Prostate gland (tissue), 2 donors: ENCODE measurements around the gene JAKMIP1. TPM values are rescaled to one million over a fixed set of nuclear protein-coding genes. Genes with fewer than 3 reads are reported as not detected.

Source experiments
- DNase-seq: peaks from one replicate; pipeline ENCODE4 v3.0.0-alpha.2; 2019; ENCODE audit warnings: low spot score
- H3K27ac ChIP-seq, 2 donors: fragments of 200-600 bp; sonication (generic); 2 replicates each; pipeline ENCODE4 v1.5.1; 2017 to 2019
- H3K27me3 ChIP-seq: fragments of 200-600 bp; sonication (generic); replicated peaks from 2 replicates; pipeline ENCODE4 v1.5.1; 2019; ENCODE audit not compliant: insufficient read depth
- H3K36me3 ChIP-seq, 2 donors: fragments of 200-600 bp; sonication (generic); 1 replicate in 1 of 2; 2 replicates in 1 of 2; pipeline versions ENCODE4 v1.5.1 to v1.8.1; 2017 to 2019
- H3K4me1 ChIP-seq: fragments of 200-600 bp; sonication (generic); replicated peaks from 2 replicates; pipeline ENCODE4 v1.5.1; 2019
- H3K4me3 ChIP-seq, 2 donors: fragments of 200-600 bp; sonication (generic); 2 replicates each; pipeline ENCODE4 v1.5.1; 2017 to 2019
- H3K9me3 ChIP-seq: fragments of 200-600 bp; sonication (generic); 2 replicates; pipeline ENCODE4 v1.5.1; 2017
- CTCF ChIP-seq, 4 experiments: fragments of 200-600 bp in 2 of 4; fragments of 450-650 bp in 2 of 4; sonication (generic) in 2 of 4; IDR thresholded peaks; 1 replicate in 3 of 4; 2 replicates in 1 of 4; pipeline ENCODE4 v1.5.1; 2016 to 2019; ENCODE audit warnings: antibody characterized with exemption in 4 of 4, mild to moderate bottlenecking in 2 of 4, moderate library complexity in 2 of 4
- POLR2A ChIP-seq: fragments of 450-650 bp; IDR thresholded peaks from one replicate; pipeline ENCODE4 v1.6.1; 2016; ENCODE audit warnings: antibody characterized with exemption, mild to moderate bottlenecking
- POLR2AphosphoS5 ChIP-seq: sonication (generic); formaldehyde crosslinking; IDR thresholded peaks from one replicate; pipeline ENCODE4 v1.6.1; 2017; ENCODE audit warnings: antibody characterized with exemption
- WGBS: methylation state at CpG from one replicate; pipeline ENCODE4 v1.1.5; 2018; 5-methylcytosine and 5-hydroxymethylcytosine counted together
- intact Hi-C: fragments of 100-400 bp; cut with DNase I; formaldehyde crosslinking; loops from one replicate; pipeline ENCODE4 v1.14.2; 2022
- total RNA-seq, 2 donors: library from RNA; depleted of rRNA; stranded (reverse); fragments of >200 nt; gene quantifications; one replicate each; pipeline ENCODE4 v1.1.0, GENCODE V29; 2016

The JAKMIP1 gene
- total RNA-seq, 2 donors from 2014 or later = 22.4 to 29.1 TPM

DNA sequence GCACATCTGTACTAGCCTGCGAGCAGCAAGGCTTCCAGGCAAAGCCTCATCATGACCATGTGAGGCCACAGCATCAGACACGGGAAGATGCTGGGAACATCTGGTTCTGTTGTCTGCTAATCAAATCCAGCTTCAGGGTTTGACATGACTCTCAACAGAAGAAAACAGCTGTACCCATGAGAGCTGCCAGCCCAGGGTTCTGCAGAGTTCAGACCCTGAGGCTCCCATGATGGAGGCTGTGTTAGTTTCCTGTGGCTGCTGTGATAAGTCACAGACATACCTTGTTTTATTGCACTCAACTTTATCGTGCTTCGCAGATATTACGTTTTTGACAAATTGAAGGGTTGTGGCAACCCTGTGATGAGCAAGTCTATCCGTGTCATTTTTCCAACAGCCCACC lies 37.5 kb downstream of the JAKMIP1 start:
- DNase-seq = no peak
- H3K4me3 ChIP-seq = no peak overlapping the region
- H3K27ac ChIP-seq = no peak overlapping the region
- TF ChIP-seq POLR2A = no peak
- TF ChIP-seq POLR2AphosphoS5 = no peak
- no peak for TF ChIP-seq CTCF (IDR thresholded peaks at IDR 0.05)
- no peaks in the 10 kb centered on the region for H3K4me1 ChIP-seq
- no peaks in the 10 kb centered on the region for H3K27me3 ChIP-seq
- H3K9me3 ChIP-seq = no peaks in the 10 kb centered on the region
- no peaks in the 10 kb centered on the region for H3K36me3 ChIP-seq
- intact Hi-C loops = no loop called here
- 88% methylated on average over 6 of the region's 6 CpGs for WGBS

- WGBS = 90% methylated on average over 10 of the region's 10 CpGs
- no peaks in the 10 kb centered on the region for H3K36me3 ChIP-seq
- TF ChIP-seq POLR2AphosphoS5 = no peak
- TF ChIP-seq CTCF (IDR thresholded peaks at IDR 0.05) = no peak
- no peak for TF ChIP-seq POLR2A
- H3K4me3 ChIP-seq = no peak overlapping the region
- H3K27ac ChIP-seq = no peak overlapping the region
- H3K27me3 ChIP-seq = no peaks in the 10 kb centered on the region
- DNase-seq = no peak
- H3K9me3 ChIP-seq = no peaks in the 10 kb centered on the region
- H3K4me1 ChIP-seq = no peaks in the 10 kb centered on the region
- intact Hi-C loops = no loop called here
Observed at GRCh38 chr4:6161921-6162464, 38.4 kb downstream of the JAKMIP1 start.

- no peak overlapping the region for H3K27ac ChIP-seq
- no peak for TF ChIP-seq POLR2AphosphoS5
- TF ChIP-seq POLR2A = no peak
- no peak for TF ChIP-seq CTCF (IDR thresholded peaks at IDR 0.05)
- intact Hi-C loops = no loop called here
- no peaks in the 10 kb centered on the region for H3K9me3 ChIP-seq
- no peak overlapping the region for H3K4me3 ChIP-seq
- no peaks in the 10 kb centered on the region for H3K36me3 ChIP-seq
- no peaks in the 10 kb centered on the region for H3K27me3 ChIP-seq
- no peaks in the 10 kb centered on the region for H3K4me1 ChIP-seq
- DNase-seq = no peak
- 87% methylated on average over 12 of the region's 12 CpGs for WGBS
Observed at GRCh38 chr4:6160536-6160935, 39.8 kb downstream of the JAKMIP1 start.

DNA sequence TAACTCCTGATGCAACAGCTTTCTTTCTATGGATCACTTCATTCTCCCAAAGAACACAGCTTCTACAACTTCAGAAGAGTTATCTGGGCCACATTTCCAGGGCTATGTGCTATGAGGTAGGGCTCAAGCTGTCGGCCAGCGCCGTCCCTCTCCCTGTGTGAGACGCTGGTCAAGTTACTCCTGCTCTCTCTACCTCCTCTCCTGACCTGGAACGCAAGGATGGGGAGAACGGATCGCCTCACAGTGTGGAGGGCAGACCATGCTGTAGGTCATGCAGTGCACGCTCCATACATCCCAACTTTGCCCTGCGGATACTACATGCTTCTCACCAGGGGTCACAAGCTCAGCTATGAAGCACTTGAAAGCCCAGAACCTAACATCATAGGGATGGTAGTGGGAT lies 42.4 kb downstream of the JAKMIP1 start:
- Histone ChIP-seq H3K27me3 (no peaks in the 10 kb centered on the region), H3K27ac (no peak overlapping the region), H3K9me3 (no peaks in the 10 kb centered on the region), H3K4me3 (no peak overlapping the region), H3K36me3 (no peaks in the 10 kb centered on the region), H3K4me1 (no peaks in the 10 kb centered on the region)
- WGBS = 89% methylated on average over 9 of the region's 9 CpGs
- intact Hi-C loops = no loop called here
- DNase-seq = no peak
- no peak for TF ChIP-seq POLR2A
- TF ChIP-seq CTCF (IDR thresholded peaks at IDR 0.05) = no peak
- TF ChIP-seq POLR2AphosphoS5 = no peak

GRCh38 chr4:6155996-6156750 lies 44.2 kb downstream of the JAKMIP1 start:
- DNase-seq = no peak
- Histone ChIP-seq H3K27me3 (no peaks in the 10 kb centered on the region), H3K9me3 (no peaks in the 10 kb centered on the region), H3K36me3 (no peaks in the 10 kb centered on the region), H3K27ac (no peak overlapping the region), H3K4me3 (no peak overlapping the region), H3K4me1 (no peaks in the 10 kb centered on the region)
- no peak for TF ChIP-seq POLR2AphosphoS5
- no peak for TF ChIP-seq CTCF (IDR thresholded peaks at IDR 0.05)
- no peak for TF ChIP-seq POLR2A
- WGBS = 91% methylated on average over 15 of the region's 15 CpGs
- intact Hi-C loops = no loop called here
